Activated CD4-positive, alpha-beta memory T cell treated with anti-CD3 and anti-CD28 coated beads for 36 hours (primary cell): Measurements from ENCODE around the gene HNRNPLL. TPM values are rescaled to one million over a fixed set of nuclear protein-coding genes. Genes with fewer than 3 reads are reported as not detected.

Source experiments
- CTCF ChIA-PET: fragments of 350-600 bp; sonication (Branson Sonifier 250); formaldehyde crosslinking; loops from one replicate; lab custom pipeline; 2021; ENCODE audit warnings: antibody characterized with exemption, inconsistent platforms; lab: Charles Lee
- POLR2A ChIA-PET: fragments of 350-600 bp; sonication (Branson Sonifier 250); formaldehyde crosslinking; loops from one replicate; lab custom pipeline; 2021; ENCODE audit warnings: antibody characterized with exemption; lab: Charles Lee
- DNase-seq: peaks from one replicate; pipeline ENCODE4 v3.0.0-alpha.2; 2020
- H3K27ac Mint-ChIP-seq: one replicate; pipeline ENCODE4 v1.8.0; 2021; ENCODE audit warnings: mixed read lengths
- H3K27me3 Mint-ChIP-seq: one replicate; pipeline ENCODE4 v1.8.0; 2021; ENCODE audit warnings: mixed read lengths
- H3K36me3 Mint-ChIP-seq: one replicate; pipeline ENCODE4 v1.8.0; 2021; ENCODE audit warnings: mixed read lengths
- H3K4me1 Mint-ChIP-seq: one replicate; pipeline ENCODE4 v1.8.0; 2021; ENCODE audit warnings: low read depth, mixed read lengths
- H3K4me3 Mint-ChIP-seq: one replicate; pipeline ENCODE4 v1.8.0; 2021; ENCODE audit warnings: mild to moderate bottlenecking, mixed read lengths
- H3K9me3 Mint-ChIP-seq: one replicate; pipeline ENCODE4 v1.8.0; 2021; ENCODE audit warnings: mixed read lengths
- intact Hi-C: fragments of 100-400 bp; cut with micrococcal nuclease; formaldehyde crosslinking; loops from one replicate; pipeline ENCODE4 v1.15.1; 2023
- total RNA-seq, 2 experiments: library from RNA; stranded (reverse); gene quantifications; one replicate each; pipeline ENCODE4 v1.2.3, GENCODE V29; 2021

HNRNPLL gene
- total RNA-seq, 2 experiments from 2014 or later: 106 to 108 TPM

GRCh38 chr2:38571193-38571592, 31.5 kb downstream of the HNRNPLL start:
- peaks cover 51% of the 10 kb centered on the region for H3K4me1 Mint-ChIP-seq
- no peak overlapping the region for H3K4me3 Mint-ChIP-seq
- H3K27ac Mint-ChIP-seq: no peak overlapping the region
- ChIA-PET POLR2A (no interaction called here), CTCF (interaction anchor here (1.0 to 3.0 kb wide), 2 partner anchors 9 to 10 kb away, joined by 3 to 22 read pairs; no protein-coding TSS in a partner anchor)
- no peaks in the 10 kb centered on the region for H3K9me3 Mint-ChIP-seq
- peaks cover 46% of the 10 kb centered on the region for H3K36me3 Mint-ChIP-seq
- intact Hi-C loops: no loop called here
- no peak for DNase-seq
- H3K27me3 Mint-ChIP-seq: no peaks in the 10 kb centered on the region

- Mint-ChIP-seq H3K27ac (no peak overlapping the region), H3K27me3 (no peaks in the 10 kb centered on the region), H3K36me3 (peaks cover 44% of the 10 kb centered on the region), H3K4me3 (no peak overlapping the region), H3K9me3 (no peaks in the 10 kb centered on the region), H3K4me1 (peaks cover 29% of the 10 kb centered on the region)
- ChIA-PET CTCF (interaction anchor here (0.9 to 3.4 kb wide), 3 partner anchors 13 to 155 kb away, joined by 3 to 16 read pairs (median 6); no protein-coding TSS in a partner anchor), POLR2A (interaction anchor here (0.7 kb wide), 1 partner anchor 177 kb away, joined by 3 read pairs; no protein-coding TSS in a partner anchor)
- intact Hi-C loops: no loop called here
- no peak for DNase-seq
Observed at GRCh38 chr2:38568724-38569436, 33.8 kb downstream of the HNRNPLL start.

- Mint-ChIP-seq H3K9me3 (no peaks in the 10 kb centered on the region), H3K27me3 (no peaks in the 10 kb centered on the region), H3K27ac (no peak overlapping the region), H3K4me1 (peaks cover 2% of the 10 kb centered on the region), H3K4me3 (no peak overlapping the region), H3K36me3 (peaks cover 46% of the 10 kb centered on the region)
- POLR2A ChIA-PET: interaction anchor here (1.0 kb wide), 1 partner anchor 26 kb away, joined by 3 read pairs; no protein-coding TSS in a partner anchor
- CTCF ChIA-PET: interaction anchor here (0.6 to 1.8 kb wide), 8 partner anchors 14 to 1170 kb away, joined by 3 to 9 read pairs (median 4); no protein-coding TSS in a partner anchor
- intact Hi-C loops: no loop called here
- no peak for DNase-seq
Observed at GRCh38 chr2:38565333-38565732, 37.4 kb downstream of the HNRNPLL start.

GRCh38 chr2:38561691-38562090, 41.0 kb downstream of the HNRNPLL start:
- no peaks in the 10 kb centered on the region for H3K9me3 Mint-ChIP-seq
- H3K27me3 Mint-ChIP-seq: no peaks in the 10 kb centered on the region
- POLR2A ChIA-PET: no interaction called here
- intact Hi-C loops: no loop called here
- H3K4me1 Mint-ChIP-seq: no peaks in the 10 kb centered on the region
- H3K27ac Mint-ChIP-seq: peak overlapping the region; percentile 15
- H3K4me3 Mint-ChIP-seq: no peak overlapping the region
- CTCF ChIA-PET: interaction anchor here (0.6 to 2.1 kb wide), 4 partner anchors 20 to 248 kb away, joined by 3 to 9 read pairs (median 4); no protein-coding TSS in a partner anchor
- peaks cover 31% of the 10 kb centered on the region for H3K36me3 Mint-ChIP-seq
- no peak for DNase-seq

GRCh38 chr2:38560092-38560491, 42.6 kb downstream of the HNRNPLL start:
- Mint-ChIP-seq H3K27ac (peak overlapping the region; percentile 42), H3K4me3 (no peak overlapping the region), H3K9me3 (no peaks in the 10 kb centered on the region), H3K36me3 (peaks cover 24% of the 10 kb centered on the region), H3K4me1 (no peaks in the 10 kb centered on the region), H3K27me3 (no peaks in the 10 kb centered on the region)
- DNase-seq: no peak
- POLR2A ChIA-PET: no interaction called here
- CTCF ChIA-PET: interaction anchor here (2.5 kb wide), 1 partner anchor 21 kb away, joined by 12 read pairs; no protein-coding TSS in a partner anchor
- intact Hi-C loops: no loop called here

GRCh38 chr2:38557981-38558380, 44.7 kb downstream of the HNRNPLL start:
- DNase-seq: no peak
- Mint-ChIP-seq H3K27me3 (no peaks in the 10 kb centered on the region), H3K27ac (no peak overlapping the region), H3K4me3 (no peak overlapping the region), H3K36me3 (peaks cover 24% of the 10 kb centered on the region), H3K4me1 (peaks cover 5% of the 10 kb centered on the region), H3K9me3 (no peaks in the 10 kb centered on the region)
- ChIA-PET CTCF (interaction anchor here (0.8 to 2.5 kb wide), 6 partner anchors 9 to 243 kb away, joined by 3 to 14 read pairs (median 4); no protein-coding TSS in a partner anchor), POLR2A (no interaction called here)
- intact Hi-C loops: loop anchor here (2.0 kb wide), 1 partner anchor 15 kb away; no protein-coding TSS in a partner anchor

GRCh38 chr2:38557217-38557616, 45.5 kb downstream of the HNRNPLL start:
- no peak for DNase-seq
- H3K4me3 Mint-ChIP-seq: no peak overlapping the region
- intact Hi-C loops: loop anchor here (2.0 kb wide), 1 partner anchor 16 kb away; no protein-coding TSS in a partner anchor
- no peaks in the 10 kb centered on the region for H3K27me3 Mint-ChIP-seq
- ChIA-PET POLR2A (interaction anchor here (1.4 kb wide), 1 partner anchor 11 kb away, joined by 3 read pairs; no protein-coding TSS in a partner anchor), CTCF (interaction anchor here (1.2 to 4.3 kb wide), 6 partner anchors 10 to 242 kb away, joined by 3 to 20 read pairs (median 4); no protein-coding TSS in a partner anchor)
- no peaks in the 10 kb centered on the region for H3K9me3 Mint-ChIP-seq
- no peak overlapping the region for H3K27ac Mint-ChIP-seq
- peaks cover 23% of the 10 kb centered on the region for H3K36me3 Mint-ChIP-seq
- H3K4me1 Mint-ChIP-seq: peaks cover 8% of the 10 kb centered on the region

- Mint-ChIP-seq H3K27ac (peak overlapping the region; percentile 46), H3K27me3 (no peaks in the 10 kb centered on the region), H3K36me3 (peaks cover 18% of the 10 kb centered on the region), H3K4me1 (peaks cover 15% of the 10 kb centered on the region), H3K9me3 (no peaks in the 10 kb centered on the region), H3K4me3 (no peak overlapping the region)
- ChIA-PET CTCF (interaction anchor here (0.9 to 4.3 kb wide), 10 partner anchors 13 to 241 kb away, joined by 3 to 20 read pairs (median 6); no protein-coding TSS in a partner anchor), POLR2A (interaction anchor here (1.4 kb wide), 1 partner anchor 10 kb away, joined by 3 read pairs; no protein-coding TSS in a partner anchor)
- DNase-seq: no peak
- intact Hi-C loops: loop anchor here (2.0 kb wide), 1 partner anchor 17 kb away; no protein-coding TSS in a partner anchor
Observed at GRCh38 chr2:38556006-38556801, 46.5 kb downstream of the HNRNPLL start.

GRCh38 chr2:38554973-38555595, 47.6 kb downstream of the HNRNPLL start:
- Mint-ChIP-seq H3K4me3 (no peak overlapping the region), H3K36me3 (peaks cover 13% of the 10 kb centered on the region), H3K27ac (no peak overlapping the region), H3K27me3 (no peaks in the 10 kb centered on the region), H3K4me1 (peaks cover 15% of the 10 kb centered on the region), H3K9me3 (no peaks in the 10 kb centered on the region)
- ChIA-PET POLR2A (interaction anchor here (0.6 kb wide), 2 partner anchors 109 to 252 kb away, joined by 4 read pairs; no protein-coding TSS in a partner anchor), CTCF (interaction anchor here (0.6 to 4.3 kb wide), 10 partner anchors 12 to 189 kb away, joined by 3 to 20 read pairs (median 6); no protein-coding TSS in a partner anchor)
- no peak for DNase-seq
- intact Hi-C loops: no loop called here

GRCh38 chr2:38553554-38553953, 49.2 kb downstream of the HNRNPLL start:
- no peaks in the 10 kb centered on the region for H3K9me3 Mint-ChIP-seq
- intact Hi-C loops: no loop called here
- H3K36me3 Mint-ChIP-seq: peaks cover 11% of the 10 kb centered on the region
- ChIA-PET CTCF (interaction anchor here (0.9 to 4.3 kb wide), 6 partner anchors 16 to 191 kb away, joined by 4 to 20 read pairs (median 7); no protein-coding TSS in a partner anchor), POLR2A (interaction anchor here (1.0 kb wide), 1 partner anchor 181 kb away, joined by 4 read pairs; no protein-coding TSS in a partner anchor)
- H3K4me3 Mint-ChIP-seq: no peak overlapping the region
- no peaks in the 10 kb centered on the region for H3K27me3 Mint-ChIP-seq
- DNase-seq: no peak
- H3K27ac Mint-ChIP-seq: no peak overlapping the region
- H3K4me1 Mint-ChIP-seq: peaks cover 15% of the 10 kb centered on the region

GRCh38 chr2:38552259-38552658, 50.5 kb downstream of the HNRNPLL start:
- Mint-ChIP-seq H3K9me3 (no peaks in the 10 kb centered on the region), H3K36me3 (peaks cover 10% of the 10 kb centered on the region), H3K27me3 (no peaks in the 10 kb centered on the region), H3K27ac (peak overlapping the region; percentile 38), H3K4me1 (peaks cover 21% of the 10 kb centered on the region), H3K4me3 (no peak overlapping the region)
- DNase-seq: no peak
- intact Hi-C loops: no loop called here
- ChIA-PET POLR2A (interaction anchor here (1.2 kb wide), 1 partner anchor 21 kb away, joined by 3 read pairs; no protein-coding TSS in a partner anchor), CTCF (interaction anchor here (0.7 to 1.3 kb wide), 4 partner anchors 13 to 189 kb away, joined by 3 to 4 read pairs (median 3); no protein-coding TSS in a partner anchor)
